Measurements from ENCODE around the gene SV2C.
"Not testable (repeated sequence)": the region's sequence is repeated elsewhere in the genome, so short reads cannot be mapped to it uniquely, and the experiment has no call there.

SV2C gene

DNA sequence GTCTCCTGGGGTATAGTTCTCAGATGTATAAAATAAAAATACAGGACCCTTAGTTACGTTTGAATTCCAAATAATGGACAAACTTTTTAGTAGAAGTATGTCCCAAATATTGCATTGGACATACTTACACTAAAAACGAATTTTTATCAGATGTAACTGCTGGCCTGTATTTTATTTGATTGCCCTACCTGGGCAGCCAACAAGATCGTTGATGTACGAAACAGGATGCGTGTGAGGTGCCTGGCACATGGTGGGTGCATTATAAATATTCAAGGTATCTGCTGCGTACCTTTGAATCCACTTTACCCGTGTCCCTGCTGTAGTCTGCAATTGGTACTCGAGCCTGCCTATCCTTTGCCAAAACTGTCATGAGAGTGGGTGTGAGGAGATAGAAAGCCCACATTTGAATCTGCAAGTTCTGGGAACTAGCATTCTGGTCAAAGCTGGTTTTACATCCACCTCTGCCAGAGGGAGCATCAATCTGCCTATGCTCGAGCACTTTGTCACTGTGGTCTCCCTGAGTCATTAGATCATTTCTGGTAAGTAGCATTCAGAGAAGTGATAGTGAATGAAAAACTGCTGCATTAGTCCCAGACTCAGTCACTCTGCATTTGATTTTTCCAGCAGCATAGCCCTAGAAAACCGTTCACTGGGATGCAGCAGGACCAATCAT lies 186.2 kb downstream of the SV2C start:
- no peak for DNase-seq

DNA sequence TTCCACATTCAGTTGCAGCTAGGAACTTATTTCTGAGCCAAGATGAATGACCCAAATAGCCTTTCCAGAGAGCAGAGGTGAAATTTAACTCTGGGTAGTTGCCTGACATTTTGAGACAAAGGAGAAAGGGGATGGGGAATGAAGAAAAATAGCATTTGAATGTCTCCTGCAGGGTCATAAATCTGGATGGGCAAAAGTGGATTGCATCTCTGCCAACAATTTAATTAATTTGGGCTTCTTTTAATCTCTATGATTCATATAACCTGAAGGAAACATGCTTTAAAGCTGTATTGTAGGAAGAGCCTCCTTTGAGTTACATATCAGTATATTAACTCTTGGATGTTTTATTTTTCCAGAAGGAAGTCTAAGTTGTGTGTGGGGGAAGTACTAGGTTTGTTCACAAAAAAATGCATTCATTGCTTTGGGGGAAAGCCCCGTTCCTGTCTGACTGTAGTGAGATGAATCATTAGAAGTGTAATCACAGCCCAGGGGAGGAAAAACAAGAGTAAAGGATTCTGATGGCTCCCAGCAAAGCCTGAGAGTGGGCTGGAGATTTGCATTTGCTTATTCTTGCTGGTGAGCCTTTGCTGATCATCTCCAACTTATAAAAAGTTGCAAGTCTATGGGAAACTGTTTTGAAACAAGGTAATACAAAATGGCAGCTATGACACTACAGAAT lies 186.9 kb downstream of the SV2C start:
- DNase-seq = no peak

DNA sequence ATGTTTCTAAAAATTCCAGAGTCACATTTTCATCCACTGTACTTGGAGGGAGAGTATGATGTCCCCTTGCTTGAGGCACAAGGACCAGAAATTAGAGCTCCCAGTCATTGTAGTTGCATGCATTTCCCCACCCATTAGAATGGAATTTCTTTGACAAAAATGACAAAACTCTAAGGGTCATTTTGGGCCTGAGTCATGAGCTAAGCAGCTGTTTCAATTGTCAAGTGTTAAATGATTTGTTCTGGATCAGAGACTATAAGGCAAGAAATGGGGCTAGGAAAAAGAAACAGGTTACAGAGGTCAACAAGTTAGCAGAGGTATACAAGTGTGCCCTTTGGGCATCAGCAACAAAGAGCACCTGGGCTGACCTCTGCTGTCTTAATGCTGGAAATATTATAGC lies 188.7 kb downstream of the SV2C start:
- no peak for DNase-seq

DNA sequence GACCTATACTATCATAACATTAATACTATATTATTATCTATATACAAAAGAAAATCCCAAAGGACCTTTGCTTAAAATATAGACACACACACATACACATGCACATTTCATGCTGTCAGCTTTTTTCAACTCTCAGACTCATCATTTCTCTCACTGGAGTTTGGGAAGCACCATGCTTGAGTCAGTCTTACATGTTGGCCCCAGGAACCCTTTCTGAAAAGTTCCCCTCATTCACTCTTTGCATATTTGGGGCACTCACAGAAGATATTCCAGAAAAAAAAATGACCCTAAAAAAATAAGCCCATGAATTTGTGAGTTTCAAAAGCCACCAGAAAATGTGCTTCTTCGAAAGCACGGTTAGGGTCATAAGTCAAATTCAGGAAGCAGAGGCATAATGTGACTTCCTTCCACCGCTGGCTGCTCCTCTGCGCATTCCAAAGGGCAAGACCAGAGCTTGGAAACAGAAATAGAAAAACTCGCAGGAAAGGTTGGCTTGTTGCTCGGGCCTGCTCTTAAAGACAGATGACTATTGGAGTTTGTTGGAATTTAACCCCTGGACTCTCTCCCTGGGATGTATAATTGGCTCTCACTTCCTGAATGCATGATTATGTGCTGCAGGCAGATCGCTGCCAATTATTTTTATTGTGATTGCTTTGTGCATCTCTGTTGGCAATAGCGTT lies 190.2 kb downstream of the SV2C start:
- DNase-seq = no peak

DNA sequence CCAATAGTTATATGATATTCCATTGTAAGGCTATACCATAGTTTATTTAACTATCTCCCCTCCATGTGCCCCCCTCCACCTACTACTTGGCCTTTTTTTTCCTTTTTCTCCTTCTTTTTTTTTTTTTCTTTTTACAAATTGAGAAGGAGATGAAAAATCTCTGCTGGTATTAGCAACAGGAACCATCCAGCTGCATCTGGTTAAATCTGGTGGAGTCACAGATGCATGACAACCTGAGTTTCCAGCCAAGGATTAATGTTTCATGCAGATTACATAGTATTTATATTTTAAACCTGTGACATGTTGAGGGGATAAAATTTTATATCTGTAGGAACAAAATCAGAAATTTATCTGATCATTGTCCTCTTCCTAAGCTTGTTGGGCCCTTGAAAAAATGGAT lies 191.4 kb downstream of the SV2C start:
- no peak for DNase-seq

DNA sequence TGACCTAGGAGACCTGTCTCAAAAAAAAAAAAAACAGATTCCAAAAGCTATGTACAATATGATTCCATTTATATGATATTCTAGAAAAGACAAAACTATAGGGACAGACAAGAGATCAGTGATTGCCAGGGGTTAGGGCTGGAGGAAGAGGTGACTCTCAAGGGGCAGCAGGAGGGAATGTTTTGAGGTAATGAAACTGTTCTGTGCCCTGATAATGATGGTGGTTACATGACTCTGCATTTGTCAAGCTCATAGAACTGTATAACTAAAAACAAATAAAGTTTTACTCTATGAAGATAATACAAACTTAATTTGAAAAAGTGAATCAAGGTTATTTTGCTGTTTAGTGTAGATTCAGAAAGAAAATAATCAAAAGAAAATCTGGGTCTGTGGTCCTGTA lies 194.6 kb downstream of the SV2C start:
- DNase-seq = no peak

DNA sequence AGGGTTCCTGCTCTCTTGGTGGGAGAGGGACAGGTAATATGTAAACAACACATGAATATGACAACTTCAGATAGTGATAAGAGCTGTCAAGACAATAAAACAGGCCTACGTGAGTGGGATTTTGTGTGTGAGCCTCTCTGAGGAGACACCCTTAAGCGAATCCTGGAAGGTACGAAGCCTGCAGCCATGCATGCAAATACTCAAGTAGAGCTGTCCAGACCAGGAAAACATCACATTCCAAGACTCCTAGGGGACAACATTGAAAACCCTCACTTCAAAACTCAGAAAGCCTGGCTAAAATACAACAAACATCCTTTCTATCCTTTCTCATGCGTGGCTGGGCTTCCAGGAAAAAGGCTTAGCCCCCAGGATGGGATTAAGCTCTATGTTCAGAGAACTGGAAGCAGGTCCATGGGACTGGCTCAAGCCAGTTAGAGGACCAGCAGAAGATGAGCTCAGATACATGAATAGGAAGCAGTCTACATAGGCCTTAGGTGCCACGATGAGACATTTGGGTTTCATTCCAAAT lies 195.1 kb downstream of the SV2C start:
- no peak for DNase-seq

DNA sequence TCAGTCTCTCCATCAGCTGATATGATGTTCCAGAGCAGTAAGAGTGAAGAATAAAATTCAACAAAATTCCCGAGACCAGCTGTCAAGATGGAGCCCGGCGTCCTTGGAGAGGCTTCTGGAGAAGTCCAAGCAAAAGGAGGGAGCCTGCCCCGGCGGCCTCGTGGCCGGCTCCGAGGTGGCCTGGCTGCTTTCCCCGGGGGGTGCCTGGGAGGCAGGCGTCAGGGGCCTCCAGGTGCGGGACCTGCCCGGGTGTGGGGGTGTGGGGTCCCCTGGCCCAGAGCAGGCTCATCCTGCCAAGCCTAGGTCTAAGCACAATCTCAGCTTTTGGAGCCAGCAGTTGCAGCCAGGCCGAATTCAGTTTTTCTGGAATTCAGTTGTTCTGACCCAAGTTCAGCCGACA lies 197.3 kb downstream of the SV2C start:
- DNase-seq = no peak

DNA sequence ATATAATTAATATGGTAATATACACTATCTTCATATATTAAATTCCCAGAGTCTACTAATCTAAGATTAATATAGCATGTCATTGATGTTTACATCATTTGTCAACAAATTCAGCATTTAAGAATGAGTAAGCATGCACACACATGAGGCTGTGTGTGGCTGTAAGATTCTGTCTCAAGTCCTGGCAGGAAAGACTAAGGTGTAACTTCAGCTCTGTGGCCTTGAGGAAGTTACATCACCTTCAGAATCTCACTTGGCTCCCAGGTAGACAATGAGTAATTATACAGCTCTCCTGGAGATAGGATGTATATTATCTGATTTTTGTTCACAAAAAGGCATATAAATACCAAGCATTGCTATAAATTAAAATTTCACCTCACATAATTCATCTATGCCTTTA lies 200.5 kb downstream of the SV2C start:
- no peak for DNase-seq

DNA sequence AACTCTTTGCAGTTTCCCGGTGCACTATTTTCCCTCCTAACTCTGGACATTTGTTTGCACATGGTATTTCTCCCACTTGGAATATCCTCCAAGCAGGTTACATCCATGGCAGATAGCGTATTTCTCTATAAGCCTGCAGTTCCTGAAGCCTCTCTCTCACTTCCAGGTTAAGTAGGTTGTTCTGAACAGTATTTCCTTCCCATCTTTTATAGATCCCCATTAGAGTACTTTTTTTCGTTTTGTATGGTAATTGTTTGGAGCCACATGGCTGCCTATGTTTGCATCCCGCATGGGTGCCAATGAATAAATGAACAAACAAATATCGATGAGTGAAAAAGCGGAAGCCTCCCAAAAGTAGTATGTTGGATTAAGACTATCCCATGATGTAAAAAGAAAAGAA lies 206.5 kb downstream of the SV2C start:
- no peak for DNase-seq

DNA sequence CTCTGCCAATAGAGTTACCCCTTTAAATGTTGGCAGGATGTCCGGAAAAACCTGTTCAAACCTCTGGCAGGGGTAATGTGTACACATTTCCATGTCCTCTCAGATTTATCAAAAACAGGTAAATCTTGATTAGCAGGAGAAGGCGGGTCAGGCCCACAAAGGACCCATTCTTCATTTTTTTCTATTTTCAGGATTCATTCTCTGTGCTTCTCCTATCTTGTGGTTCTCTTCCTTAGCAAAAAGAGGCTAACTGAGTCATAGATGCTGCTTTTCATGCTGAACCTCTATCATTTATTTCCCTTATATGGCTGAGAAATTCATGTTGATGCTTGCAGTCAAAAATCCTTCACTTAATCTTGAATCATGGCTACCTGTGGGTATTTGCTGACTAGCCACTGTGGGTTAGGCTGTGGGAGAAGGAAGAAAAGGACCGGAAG lies 207.2 kb downstream of the SV2C start:
- no peak for DNase-seq

DNA sequence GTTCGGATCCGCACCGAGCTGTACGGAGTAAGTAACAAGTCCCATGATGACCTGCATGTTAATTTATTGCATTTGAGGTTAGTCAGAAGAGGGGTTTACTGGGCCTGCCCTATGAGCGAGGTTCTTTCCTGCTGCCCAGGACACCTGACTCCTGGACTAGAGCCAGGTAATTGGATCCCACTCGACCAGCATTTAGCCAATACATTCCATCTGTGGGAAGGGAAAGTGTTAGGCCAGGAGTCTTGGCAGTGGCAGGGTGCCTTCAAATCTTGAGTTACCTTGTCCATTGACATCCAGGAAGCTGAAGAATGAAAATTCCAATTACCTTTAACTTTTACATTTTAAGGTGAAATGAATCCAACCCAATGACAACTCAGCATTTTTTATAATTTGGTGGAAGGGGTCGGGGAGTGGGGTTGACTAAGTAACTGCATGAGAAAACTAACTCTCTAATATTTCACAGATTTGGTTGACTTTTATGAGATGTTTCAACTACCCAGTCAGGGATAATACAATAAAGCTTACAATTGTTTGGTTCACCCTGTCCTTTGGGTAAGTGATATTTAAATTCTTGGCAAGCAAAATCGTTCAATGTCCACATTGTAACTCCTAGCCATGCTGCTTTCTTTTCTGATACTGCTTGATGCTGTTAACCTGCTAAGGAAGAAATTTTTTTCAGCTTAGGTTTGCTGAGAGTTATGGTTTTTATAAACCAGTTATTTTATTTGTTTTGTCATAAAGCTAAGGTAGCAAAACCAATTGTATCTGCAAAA lies 208.3 kb downstream of the SV2C start:
- no peak for DNase-seq

DNA sequence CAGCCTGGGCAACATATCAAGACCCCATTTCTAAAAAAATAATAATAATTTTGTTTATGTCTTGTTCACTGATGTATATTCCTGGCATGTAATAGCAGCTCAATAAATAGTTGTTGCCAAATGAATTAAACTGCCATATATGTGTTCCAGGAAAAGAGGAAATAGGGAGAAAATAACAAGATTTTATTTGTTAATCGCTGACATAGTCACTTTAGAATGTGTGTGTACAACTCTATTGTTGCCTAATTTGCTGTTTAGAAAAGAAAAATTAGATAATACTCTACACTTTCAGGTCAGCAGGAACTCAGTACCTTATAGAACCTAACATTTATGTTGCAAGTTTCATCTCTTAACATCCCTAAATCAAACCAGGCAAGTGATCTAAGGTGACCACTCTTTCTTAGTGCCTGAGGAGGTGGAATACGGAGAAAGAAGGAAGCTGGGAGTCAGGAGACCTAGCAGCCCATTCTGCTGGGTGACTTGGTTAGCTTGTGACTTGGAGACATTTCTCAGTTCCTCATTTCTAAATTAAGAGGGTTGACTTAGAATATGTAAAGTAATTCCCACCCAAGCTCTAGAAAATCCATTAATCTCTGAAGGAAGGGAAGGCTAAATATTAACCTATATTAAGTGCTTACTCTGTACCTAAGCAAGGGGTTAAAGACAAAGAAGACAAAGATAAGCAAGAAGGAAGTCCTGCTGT lies 209.6 kb downstream of the SV2C start:
- DNase-seq = no peak

DNA sequence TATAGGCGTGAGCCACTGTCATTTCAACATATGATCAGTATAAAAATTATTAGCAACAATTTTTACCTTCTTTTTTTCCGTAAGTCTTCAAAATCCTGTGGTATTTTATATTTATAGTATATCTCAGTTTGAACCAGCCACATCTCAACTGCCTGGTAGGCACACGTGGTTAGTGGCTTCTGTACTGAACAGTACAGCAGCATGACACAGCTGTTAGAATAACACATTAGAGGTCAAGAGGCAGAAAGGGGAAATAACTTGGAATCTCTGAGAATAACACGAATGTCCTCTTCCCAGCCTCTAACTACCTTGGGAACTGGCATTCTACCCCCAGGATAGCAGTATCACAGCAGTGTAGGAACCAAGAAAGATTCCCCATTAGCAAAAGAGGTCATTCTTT lies 211.4 kb downstream of the SV2C start:
- DNase-seq = peak; percentile 8

DNA sequence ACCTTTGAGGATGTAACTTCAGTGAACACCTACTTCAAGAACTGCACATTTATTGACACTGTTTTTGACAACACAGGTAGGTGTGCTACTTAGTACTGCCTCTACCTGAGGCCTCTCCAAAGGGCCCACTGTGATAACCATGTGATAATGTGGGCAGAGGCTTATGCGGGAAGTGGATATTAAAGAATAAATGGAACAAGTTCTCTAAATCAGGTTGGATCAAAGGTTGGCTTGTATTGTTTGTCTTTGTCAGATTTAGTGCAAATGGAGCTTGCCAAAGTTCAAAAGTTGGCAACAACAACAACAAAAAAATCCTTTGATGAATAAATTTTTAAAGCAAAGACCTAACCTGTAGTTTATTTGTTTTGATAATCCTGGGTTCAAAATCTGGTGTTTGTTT lies 215.7 kb downstream of the SV2C start:
- DNase-seq = no peak

DNA sequence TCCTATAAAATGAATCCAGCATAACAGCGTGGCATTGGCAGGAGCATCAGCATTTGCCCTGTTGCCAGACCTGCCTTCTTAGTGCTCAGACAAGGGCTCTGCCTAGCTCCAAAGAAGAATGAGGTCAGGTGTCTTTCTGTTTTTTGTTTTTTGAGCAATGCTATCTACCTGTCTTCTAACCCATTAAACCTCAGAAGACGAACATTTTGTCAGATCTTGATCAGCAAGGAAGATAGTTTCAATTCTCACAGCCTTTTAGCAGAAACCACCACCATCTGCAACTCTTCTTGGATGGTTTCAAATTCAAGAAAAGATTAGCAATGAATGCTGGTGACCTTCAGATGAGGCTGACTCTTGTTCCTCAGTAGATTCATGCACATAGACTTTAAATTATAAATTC lies 216.4 kb downstream of the SV2C start:
- DNase-seq = peak; percentile 11

DNA sequence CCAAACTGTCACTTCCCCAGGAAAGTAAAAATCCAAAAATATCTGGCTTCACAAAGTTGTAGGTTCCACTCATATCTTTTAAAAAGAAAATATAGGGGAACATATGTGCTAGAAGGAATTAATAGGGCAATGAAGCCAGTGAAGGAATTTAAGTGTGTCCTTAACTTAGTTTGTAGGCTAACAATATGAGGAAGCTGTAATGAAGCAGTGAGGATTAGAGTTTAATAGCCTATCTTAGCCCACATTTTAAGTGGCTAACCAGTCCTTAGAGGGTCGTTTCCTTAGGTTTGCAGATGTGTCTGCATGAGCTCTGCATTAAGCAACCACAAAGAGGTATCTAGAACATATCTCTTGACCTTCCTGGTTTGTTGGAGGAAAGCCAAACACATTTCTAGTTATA lies 218.7 kb downstream of the SV2C start:
- not testable (repeated sequence) for DNase-seq

DNA sequence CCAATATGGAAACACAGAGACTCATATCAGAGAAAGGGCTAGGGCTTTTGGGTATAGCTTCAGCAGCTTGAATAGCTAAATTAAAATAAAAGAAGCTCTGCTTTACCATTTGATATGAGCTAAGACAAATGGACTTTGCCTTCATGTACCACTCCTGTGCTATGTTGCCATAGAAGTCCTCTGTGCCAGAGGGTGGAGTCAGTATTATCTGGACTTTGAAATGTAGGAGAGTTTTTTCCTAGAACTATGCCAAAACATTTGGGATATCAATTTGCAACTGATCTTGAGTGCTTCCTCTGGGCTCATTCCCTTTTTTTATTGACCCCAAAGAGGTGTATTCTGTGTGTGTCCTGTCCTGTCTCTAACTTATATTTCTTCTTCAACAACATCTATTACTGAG lies 219.5 kb downstream of the SV2C start:
- not testable (repeated sequence) for DNase-seq

DNA sequence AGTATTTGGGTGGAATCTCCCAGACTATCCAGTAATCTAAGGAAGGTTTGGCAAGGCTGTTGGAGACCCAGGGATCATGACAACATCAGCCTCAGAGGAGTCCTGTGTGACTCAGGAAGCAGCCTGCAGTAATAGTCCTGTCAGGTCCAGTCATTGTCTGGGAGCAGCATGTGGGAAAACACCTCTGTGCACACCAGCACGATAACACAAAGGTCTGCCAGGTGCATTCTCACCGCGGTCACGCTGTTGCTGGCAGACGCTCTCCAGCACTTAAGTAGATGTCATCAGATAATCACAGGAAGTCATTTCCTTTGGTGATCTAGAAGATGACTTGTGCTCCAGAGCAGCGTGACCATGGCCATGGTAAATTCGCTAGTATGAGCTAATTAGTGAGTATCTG lies 220.7 kb downstream of the SV2C start:
- DNase-seq = peak; percentile 45

DNA sequence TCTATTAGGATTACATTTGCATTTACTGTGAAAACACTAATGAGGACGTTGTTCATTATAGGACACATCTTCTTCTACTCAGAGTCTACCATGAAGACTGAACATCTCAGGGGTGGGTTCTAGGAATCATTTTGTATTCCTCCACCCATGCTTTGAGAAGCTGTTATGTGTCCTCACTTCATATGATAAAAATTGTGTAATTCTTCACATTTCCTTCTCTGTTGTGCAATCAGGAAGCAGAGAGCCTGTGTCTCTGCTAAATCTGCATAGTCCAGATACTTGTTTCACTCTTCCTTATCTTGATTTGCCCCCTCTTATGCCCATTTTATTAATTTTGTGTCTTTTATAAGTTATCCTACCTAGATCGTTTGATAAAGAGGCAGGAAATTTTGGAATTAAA lies 222.1 kb downstream of the SV2C start:
- DNase-seq = no peak

DNA sequence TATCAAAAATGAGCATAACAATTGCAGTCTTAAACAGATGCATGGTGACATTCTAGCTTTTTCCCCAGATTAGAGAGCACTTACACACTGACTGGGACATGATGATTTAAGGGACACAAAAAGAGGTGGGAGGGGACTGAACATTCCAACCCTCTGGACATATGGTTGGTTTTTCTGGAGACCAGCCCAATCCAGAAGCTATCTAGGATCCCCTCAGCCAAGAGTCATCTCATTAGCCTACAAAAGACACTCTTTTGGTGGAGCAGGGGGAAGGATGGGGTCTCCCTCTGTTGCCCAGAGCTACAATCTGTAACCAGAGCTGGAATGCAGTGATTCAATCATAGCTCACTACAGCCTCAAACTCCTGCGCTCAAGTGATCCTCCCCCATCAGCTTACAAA lies 222.6 kb downstream of the SV2C start:
- DNase-seq = no peak

DNA sequence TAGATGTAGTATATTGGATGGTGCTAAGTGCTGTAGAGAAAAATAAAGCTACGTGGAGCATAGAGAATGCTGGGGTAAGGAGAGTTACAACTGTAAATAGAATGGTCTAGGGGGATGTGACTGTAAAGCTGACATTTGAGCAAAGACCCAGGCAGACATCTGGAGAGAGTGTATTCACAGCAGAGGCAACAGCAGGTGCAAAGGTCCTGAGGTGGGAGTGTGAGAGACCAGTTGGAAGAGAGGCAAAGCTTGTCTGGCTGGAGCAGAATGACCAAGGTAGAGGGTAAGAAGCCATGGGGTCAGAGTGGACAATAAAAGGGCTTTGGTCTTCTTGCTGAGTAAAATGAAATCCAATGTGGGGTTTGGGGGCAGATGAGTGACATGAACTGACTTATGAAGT lies 227.0 kb downstream of the SV2C start:
- DNase-seq = no peak

DNA sequence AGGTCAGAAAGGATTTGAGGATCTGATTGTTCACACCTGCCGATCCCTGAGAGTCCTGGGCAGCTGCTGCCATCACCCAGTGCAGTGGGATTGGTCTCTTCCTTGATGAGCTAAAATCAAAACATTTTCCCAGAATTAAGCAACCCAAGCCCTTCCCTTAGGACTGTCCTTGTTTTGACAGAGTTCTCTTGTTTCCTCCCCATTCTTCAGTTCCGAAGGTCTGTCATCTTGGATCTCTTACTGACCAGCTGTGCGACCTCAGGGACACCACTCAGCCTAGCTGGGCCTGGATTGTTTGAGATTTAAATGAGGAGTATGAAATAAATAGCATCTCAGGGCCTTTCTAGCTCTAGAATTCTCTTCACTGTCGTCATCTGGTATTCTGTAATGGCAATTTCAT lies 229.6 kb downstream of the SV2C start:
- DNase-seq = no peak
